Lower leg skin (tissue), 4 donors: ENCODE results near the gene TBC1D22A. TPM values are rescaled to one million over a fixed set of nuclear protein-coding genes. Genes with fewer than 3 reads are reported as not detected.

ENCODE experiments used
- DNase-seq, 2 donors: peaks; one replicate each; pipeline ENCODE4 v3.0.0-alpha.2; 2019; ENCODE audit warnings: low spot score in 2 of 2
- H3K4me3 ChIP-seq: fragments of 200-600 bp; sonication (generic); 2 replicates; pipeline ENCODE4 v1.5.1; 2017; ENCODE audit warnings: mild to moderate bottlenecking, low read depth; ENCODE audit not compliant: poor library complexity, severe bottlenecking
- CTCF ChIP-seq, 3 donors: fragments of 450-650 bp; IDR thresholded peaks; one replicate each; pipeline ENCODE4 v1.5.1; 2016; ENCODE audit warnings: antibody characterized with exemption in 3 of 3, mild to moderate bottlenecking in 3 of 3, moderate library complexity in 2 of 3
- POLR2A ChIP-seq, 2 donors: fragments of 450-650 bp; IDR thresholded peaks; one replicate each; pipeline ENCODE4 v1.6.1; 2016 to 2017; ENCODE audit warnings: antibody characterized with exemption in 2 of 2, mild to moderate bottlenecking in 1 of 2, moderate library complexity in 1 of 2
- WGBS, 2 donors: methylation state at CpG; one replicate each; pipeline ENCODE4 v1.1.5; 2018; 5-methylcytosine and 5-hydroxymethylcytosine counted together
- intact Hi-C: fragments of 100-400 bp; cut with DNase I; formaldehyde crosslinking; loops from one replicate; pipeline ENCODE4 v1.15.0; 2023; ENCODE audit warnings: low total_unique reads
- total RNA-seq, 4 donors: library from RNA; depleted of rRNA; stranded (reverse); fragments of >200 nt; gene quantifications; one replicate each; pipeline ENCODE4 v1.1.0, GENCODE V29; 2016

TBC1D22A gene
- total RNA-seq, 4 donors from 2014 or later, result 21.8 to 32.3 (median 31.6) TPM

- H3K4me3 ChIP-seq, result no peak overlapping the region
- intact Hi-C loops, result no loop called here
- DNase-seq, result peak in 1 of 2 donors; percentile 25
- WGBS, 2 donors, result 80 to 82% methylated on average over 11 of the region's 11 CpGs
- TF ChIP-seq POLR2A (IDR thresholded peaks at IDR 0.05), result no peak
- TF ChIP-seq CTCF (IDR thresholded peaks at IDR 0.05), result no peak
Observed at GRCh38 chr22:47088480-47089158, 326.2 kb downstream of the TBC1D22A start.

- intact Hi-C loops, result no loop called here
- 87 to 88% methylated on average over 7 of the region's 7 CpGs for WGBS, 2 donors
- DNase-seq, result peak in 1 of 2 donors; percentile 54
- TF ChIP-seq POLR2A (IDR thresholded peaks at IDR 0.05) (no peak), CTCF (IDR thresholded peaks at IDR 0.05) (no peak)
- H3K4me3 ChIP-seq, result no peak overlapping the region
Observed at GRCh38 chr22:47089374-47089773, 326.9 kb downstream of the TBC1D22A start.

GRCh38 chr22:47089796-47090460 is 327.5 kb downstream of the TBC1D22A start:
- 85 to 88% methylated on average over 18 to 21 of the region's 21 CpGs for WGBS, 2 donors
- intact Hi-C loops, result no loop called here
- DNase-seq, result peak in 1 of 2 donors; percentile 77
- no peak overlapping the region for H3K4me3 ChIP-seq
- TF ChIP-seq CTCF (IDR thresholded peaks at IDR 0.05) (no peak), POLR2A (IDR thresholded peaks at IDR 0.05) (no peak)

- 12 to 15% methylated on average over 29 of the region's 29 CpGs for WGBS, 2 donors
- DNase-seq, result peak; percentile 47 to 79
- H3K4me3 ChIP-seq, result no peak overlapping the region
- intact Hi-C loops, result no loop called here
- TF ChIP-seq CTCF (IDR thresholded peaks at IDR 0.05), result no peak
- TF ChIP-seq POLR2A (IDR thresholded peaks at IDR 0.05), result no peak
Observed at GRCh38 chr22:47090591-47091245, 328.3 kb downstream of the TBC1D22A start.

GRCh38 chr22:47091246-47091651 is 328.8 kb downstream of the TBC1D22A start:
- DNase-seq, result peak in 1 of 2 donors; percentile 82
- TF ChIP-seq POLR2A (IDR thresholded peaks at IDR 0.05) (no peak), CTCF (IDR thresholded peaks at IDR 0.05) (no peak)
- intact Hi-C loops, result no loop called here
- 17 to 22% methylated on average over 21 of the region's 21 CpGs for WGBS, 2 donors
- no peak overlapping the region for H3K4me3 ChIP-seq
